Uterus (tissue), 2 donors: ENCODE data around the gene LDLRAD2.

Source experiments
- CTCF ChIP-seq, 4 experiments: fragments of 200-600 bp in 2 of 4; fragments of 450-650 bp in 2 of 4; sonication (generic) in 2 of 4; IDR thresholded peaks; one replicate each; pipeline ENCODE4 v1.5.1; 2016 to 2019; ENCODE audit warnings: antibody characterized with exemption in 4 of 4, mild to moderate bottlenecking in 2 of 4, moderate library complexity in 1 of 4
- POLR2A ChIP-seq, 2 donors: fragments of 450-650 bp; IDR thresholded peaks; one replicate each; pipeline ENCODE4 v1.6.1; 2016; ENCODE audit warnings: antibody characterized with exemption in 2 of 2, mild to moderate bottlenecking in 1 of 2, moderate library complexity in 1 of 2

GRCh38 chr1:21873174-21873573 lies 61.1 kb downstream of the LDLRAD2 start:
- TF ChIP-seq POLR2A (IDR thresholded peaks at IDR 0.05): no peak
- TF ChIP-seq CTCF (IDR thresholded peaks at IDR 0.05): no peak
